ENCODE measurements around the gene STAC2.

The STAC2 gene

DNA sequence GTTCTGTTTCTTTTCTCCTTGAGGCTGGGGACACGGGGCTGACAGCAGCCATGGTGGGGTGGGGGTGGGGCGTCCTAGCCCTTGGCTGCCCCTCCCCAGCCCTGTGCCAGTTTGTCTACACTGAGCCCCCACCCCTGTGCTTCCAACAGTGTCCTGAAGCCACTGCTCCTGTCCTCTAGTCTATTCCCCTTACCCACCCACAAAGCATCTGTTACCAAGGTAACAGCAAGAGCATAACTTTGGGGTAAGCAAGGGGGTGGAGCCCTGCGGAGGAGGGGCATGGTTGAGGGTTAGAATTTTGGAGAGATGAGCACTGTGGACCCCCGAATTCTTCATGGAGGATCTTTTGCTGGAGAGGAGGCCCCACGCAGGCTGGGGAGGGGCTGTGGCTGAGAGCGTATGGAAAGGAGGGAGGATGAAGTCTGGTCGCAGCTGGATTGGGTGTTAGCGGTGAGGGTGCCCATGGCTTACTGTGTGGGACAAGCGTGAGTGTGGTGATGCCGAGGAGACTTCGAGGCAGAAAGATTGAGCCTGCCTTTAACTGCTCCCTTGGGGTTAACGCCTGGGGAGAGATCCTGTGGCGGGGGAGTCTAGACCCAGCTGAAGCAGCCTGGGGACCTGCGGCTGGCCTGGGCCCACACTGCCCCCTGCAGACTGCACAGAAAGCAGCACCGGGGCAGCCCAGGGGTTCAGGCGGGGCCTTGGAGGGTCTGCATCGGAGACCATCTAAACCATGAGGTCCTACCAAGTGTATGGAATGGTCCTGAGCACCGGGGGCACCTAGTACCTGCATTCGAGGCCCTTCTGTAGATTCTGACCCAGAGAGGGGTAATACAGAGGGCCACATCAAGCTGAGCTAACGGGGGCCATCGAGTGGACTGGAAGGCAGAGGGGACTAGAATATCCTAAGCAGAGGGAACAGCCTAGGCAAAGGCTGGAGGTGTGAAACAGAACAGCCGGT is 6.1 kb upstream of the STAC2 start:
- DNase-seq = peak in 3 of 5 donors; percentile 45 to 47 (median 46)

DNA sequence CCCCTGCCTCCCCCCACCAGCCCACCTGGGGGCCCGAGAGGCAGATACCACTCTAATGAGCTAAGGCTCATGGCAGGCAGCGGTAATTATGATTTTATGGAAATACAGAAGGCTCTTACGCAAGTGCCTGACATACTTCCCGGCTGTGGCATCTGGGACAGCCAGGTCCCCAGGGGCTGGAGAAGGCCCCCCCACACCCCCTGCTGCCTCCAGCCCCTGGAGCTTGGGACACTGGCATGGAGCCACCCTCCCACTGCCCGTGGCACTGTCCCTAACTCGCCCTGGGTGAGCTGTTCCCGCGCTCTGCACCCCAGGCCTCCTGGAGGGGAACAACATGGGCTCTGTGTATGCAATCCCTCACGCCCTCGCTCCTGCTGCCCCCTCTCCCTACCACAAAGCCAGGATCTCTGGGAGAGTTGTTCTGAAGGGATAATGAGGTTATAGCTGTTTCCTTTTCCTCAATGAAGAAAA is 5.4 kb upstream of the STAC2 start:
- DNase-seq = no peak

DNA sequence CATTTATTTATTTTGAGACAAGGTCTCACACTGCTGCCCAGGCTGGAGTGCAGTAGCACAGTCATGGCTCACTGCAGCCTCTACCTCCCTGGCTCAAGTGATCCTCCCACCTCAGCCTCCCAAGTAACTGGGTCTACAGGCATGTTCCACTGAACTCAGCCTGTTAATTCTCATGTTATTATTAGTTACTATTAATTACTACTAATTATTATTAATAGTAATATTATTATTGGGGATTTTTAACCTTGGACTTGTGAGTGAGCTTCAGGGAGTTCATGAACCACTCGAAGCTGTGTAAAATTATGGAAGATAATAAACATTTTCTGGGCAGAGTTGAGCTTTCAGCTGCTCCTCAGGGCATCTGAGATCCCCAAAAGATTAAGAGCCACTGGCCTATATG is 4.6 kb upstream of the STAC2 start:
- no peak for DNase-seq

DNA sequence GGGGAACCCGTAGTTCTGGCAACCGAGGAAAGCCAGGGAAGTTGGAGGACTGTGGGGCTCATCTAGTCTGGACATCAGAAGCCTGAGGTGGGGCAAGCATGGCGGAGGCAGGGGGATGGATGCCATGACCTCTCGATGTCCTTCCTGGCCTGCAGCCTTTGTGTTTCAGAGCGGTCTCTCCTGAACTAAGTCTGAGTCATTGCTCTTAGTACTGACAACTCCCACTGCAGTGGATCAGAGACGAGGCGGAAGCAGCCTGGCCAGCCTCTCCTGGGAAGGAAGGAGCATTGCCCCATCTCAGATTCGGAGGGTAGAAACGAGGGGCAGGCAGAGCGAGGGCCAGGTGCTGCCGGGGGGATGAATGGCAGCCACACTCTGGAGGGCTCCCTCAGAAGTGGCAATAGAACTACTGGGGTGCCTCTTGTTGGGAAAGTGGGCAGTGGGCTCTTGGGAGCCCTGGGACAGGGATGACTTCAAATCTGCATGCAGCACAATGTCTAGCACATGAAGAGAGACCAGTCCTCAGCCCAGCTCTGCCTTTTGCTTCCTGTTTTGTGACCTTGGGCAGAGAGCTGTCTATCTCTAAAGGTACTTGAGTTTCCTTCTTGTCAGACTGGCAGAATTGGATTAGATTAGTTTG is 3.6 kb upstream of the STAC2 start:
- no peak for DNase-seq

DNA sequence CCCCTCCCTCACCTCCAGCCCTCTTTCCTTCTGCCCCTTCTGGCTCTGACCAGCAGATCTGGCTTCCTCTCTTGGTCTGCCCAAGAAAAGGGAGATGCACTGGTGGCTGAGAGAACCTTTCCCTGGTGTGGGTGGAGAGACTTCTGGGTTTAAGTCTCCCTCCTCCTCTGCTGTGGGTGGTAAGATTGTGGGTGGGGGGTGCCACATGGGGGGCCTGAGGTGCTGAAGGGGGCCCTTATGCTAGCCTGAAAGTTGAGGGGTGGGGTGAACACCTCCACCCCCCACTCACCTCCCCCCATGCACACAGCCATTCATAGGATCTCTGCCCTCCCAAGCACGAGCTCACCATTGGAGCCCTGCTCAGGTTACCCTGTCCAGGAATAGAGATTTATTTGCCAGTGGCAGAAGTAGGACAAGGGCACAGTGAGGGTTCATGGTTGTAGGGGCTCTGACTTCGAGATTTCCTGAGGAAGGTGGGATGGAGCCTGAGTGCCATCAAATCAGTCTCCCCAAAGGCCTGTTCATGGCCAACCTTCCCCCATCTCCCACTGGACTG is 1.7 kb upstream of the STAC2 start:
- no peak for DNase-seq

DNA sequence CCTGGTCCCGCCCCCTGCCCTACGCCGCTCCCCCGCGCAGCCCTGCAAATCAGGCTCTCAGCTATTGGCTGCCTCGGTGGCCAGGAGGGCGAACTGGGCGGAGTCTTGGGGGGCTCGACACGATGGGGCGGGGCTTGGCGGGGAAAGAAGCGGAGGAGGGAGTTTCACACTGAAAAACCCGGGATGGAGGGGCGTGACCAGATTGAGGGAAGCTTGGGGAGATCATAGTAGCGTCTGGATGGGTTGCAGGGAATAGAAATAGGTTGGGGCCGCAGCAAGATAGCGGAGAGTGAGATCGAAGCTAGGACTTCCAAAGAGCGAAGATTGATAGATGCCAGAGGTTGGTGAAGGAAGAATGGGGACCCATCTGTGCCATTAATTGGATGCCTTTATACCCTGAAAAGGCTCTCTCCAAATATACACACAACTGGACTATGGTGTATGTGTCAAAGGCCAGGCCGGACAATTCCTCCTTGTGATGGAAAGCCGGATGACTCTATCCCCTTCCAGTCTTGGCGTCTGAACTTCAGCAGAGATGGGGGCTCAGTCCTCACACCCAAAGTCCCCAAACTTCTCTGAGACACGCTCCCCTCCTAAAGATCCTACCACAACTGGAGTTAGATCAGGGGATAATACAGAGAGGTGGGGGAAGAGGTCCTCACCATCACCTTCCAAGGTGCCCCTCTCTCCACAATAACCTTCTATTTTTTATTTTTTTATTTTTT is 376 bp upstream of the STAC2 start:
- no peak for DNase-seq

DNA sequence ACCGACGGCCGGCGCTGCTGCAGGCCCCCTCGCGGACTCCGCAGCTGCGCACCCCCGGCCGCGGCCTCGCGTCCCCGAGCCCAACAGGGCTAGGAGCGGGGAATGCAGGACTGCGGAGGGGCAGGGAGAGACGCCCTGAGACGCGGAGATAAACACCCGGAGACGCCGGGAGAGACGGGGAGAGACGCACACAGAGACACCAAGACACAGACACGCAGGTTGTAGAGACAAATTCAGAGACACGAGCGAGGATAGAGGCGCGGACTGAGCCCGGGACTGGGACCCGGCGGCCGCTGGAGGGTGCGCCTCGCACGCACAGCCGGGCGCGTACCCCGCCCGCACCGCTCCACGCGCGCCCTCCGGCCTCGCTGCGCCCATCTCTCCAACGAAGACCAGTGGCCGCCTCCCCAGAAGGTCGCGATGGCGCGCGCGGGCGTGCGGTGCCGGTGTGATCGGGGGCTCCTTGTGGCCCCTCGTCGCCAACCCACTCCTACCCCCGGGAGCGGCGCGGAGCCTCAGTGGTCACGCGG is 902 bp downstream of the STAC2 start:
- no peak for DNase-seq

DNA sequence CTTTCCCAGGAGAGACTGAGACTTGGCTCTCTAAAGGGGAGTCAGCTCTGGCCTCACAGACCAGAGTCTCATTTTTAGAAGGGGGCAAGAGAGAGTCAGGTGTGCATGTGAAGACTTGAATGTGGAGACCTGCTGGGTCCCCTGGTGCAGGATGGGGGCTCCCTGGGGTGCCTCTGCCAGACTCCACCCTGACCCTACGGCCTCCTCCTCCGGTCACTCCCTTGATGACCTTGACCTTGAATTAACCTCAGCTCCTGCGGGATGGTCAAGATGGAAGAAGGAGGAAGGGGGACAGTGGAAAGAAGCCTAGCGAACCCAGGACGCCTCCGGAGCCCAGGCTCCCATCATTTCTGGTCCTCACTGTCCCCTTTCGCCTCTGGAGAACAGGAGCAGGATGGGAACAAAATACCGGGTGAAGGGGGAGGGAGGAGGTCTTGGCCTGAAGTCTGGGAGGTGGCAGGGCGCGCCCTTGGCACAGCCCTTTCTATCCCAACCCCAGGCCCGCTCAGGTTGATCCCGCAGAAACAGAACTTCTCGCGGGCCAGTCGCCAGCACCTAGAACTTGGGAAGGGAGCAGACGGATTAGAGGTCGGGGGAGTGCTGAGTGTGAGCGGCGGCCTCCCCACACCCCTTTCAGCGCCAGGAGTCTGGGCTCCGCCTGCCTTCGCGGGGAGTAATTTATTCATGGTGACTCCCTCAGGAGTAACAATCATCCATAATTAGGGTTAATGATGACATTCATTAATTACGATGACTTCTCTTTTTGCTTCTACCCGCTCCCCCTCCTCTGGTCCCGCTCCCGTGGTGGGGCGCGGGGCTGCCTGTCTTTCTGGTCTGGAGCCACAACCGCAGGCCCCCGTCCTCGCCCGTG is 1.6 kb downstream of the STAC2 start:
- DNase-seq = no peak

DNA sequence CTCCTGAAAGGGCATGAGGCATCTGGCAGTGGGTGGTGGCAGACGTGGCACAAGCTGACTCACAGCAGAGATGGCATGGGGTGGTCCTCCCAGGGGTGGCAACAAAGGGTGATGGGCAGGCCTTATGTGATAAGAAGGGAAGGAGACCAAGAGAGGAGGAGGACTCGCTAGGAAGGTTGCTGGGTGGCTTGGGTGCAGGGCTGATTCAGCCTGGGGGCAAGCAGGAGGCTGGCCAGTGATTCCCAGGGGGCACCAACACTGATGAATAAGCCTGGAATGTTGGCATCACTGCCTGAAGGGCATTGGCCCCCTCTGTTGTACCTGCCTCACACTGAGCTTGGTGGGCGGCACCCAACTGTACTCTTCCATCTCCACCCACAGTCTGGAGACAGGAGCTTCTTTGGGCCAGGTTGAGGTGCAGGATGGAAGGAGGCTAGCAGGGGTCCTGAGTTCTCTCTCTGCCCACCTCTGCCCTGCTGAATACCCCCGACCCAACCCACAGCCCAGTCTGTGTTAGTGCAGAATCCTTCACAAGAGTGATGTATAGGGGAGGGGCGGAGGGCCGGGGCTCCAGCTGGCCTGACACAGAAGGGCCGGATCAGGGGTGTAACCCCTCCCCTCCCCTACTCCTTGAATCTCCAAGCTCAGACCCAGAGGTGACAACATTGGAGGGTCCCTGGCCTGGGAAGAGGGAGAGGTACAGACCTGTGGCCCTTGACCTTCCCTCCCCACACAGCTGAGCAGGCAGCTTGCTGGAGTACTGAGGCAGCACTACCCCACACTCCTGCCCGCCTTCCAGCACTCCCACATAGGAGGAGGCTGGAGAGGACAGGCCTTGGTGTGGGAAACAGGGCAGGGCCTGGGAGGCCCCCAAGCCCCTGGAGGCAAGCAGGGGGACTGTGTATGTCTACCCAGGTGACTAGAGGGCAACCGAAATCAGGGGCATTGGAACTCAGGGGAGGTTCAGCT is 2.6 kb downstream of the STAC2 start:
- DNase-seq = no peak

DNA sequence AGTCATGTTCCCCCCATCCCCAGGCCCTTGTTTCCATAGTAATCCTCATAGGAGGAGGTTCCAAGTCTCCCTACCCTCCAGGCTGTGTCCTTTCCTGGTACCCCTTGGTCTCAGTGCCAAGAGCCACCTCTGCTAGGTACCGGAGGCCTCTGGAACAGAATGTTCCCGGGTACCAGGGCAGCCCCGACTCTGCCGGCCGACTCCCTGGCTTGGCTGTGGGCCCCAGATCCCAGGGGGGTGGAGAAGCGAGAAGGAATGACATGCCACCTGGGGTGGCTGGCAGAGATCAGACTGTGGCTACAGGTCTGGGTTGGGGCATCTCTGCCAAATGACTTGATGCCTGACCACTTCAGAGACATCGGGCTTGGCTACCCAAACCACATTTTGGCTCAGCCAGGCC is 3.6 kb downstream of the STAC2 start:
- no peak for DNase-seq

DNA sequence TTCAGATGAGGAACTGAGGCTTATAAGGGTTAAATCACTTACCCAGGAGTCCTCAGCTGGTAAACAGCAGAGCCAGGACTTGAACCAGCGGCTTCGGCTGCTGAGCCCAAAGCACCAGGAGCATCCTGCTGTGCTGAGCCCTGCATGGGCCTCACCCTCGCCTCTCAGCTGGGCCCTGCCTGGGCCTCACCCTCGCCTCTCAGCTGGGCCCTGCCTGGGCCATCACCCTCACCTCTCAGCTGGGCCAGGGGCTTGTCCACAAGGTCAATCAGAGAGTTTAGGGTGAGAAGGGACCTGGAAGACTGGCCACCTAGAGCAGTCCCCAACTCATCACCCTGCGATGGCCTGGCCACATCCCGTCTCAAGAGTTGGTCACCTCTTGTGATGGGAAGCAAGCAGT is 4.2 kb downstream of the STAC2 start:
- DNase-seq = no peak

DNA sequence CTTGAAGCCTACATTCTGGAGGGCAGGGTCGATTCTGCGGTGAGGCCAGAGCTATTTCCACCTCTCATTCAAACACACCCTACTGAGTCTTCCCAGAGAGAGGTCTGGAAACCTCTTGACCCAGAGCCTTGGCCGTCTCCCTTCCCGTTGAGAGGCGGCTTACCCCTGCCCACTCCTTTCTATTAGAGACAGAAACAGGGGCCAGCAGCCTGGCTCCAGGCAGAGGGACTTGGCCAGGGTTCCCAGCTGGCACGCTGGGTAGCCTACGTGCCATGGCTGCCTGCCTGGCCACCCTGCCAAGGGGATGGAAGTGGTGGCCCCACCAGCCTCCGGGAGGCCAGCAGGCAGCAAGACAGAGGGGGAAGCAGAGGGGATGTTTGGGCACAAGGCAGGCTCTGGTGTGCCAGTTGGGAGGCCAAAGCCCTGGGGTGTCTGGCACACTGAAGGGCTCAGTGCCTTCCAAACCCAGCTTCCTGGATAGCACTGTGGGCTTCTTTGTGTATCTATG is 6.0 kb downstream of the STAC2 start:
- DNase-seq = no peak

DNA sequence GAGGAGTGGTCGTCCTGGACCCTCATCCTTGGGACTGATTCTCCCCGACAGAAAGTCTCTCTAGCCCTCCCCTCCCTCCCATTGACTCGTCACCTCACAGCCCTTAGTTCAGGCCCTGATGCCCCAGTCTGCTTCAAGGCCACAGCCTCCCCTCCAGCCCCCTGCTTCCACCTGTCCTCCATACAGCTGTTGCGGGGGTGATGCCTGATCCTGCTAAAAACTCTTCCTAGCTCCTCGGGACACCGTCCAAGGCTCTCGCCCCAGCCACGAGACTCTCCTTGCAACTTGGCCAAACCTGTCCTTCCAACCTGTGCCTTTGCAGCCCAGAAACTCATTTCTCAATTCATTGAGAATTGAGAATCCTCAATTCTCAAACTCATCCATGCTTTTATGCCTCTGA is 6.8 kb downstream of the STAC2 start:
- no peak for DNase-seq

DNA sequence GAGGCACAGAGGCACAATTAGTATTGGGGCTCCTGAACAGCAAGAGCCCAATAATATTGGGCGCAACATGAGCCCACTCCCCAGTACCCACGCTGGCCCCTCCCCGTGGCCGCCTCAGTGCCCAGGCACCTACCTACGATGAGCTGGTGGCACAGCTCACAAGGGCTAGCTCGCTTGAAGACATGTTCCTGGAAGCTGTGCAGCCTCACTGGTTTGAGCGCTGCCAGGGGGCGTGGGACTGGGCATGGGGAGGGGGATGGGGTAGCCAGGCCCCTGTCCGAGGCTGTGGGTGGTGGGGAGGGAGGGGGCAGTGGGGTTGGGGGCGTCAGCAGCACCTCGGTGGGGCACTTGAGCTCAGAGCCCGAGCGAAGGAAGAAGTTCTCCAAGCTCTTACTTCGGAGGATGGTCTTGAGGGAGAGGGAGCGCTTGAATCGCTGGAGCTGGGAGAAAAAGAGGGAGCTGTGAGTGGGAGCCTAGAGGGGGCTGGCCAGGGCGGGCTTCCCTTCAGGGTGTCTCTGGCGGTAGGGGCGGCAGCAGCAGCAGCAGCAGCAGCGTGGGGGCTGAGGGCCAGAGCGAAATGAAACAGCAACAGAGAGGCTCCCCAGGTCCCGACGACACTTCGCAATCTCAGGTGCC is 7.9 kb downstream of the STAC2 start:
- DNase-seq = no peak

DNA sequence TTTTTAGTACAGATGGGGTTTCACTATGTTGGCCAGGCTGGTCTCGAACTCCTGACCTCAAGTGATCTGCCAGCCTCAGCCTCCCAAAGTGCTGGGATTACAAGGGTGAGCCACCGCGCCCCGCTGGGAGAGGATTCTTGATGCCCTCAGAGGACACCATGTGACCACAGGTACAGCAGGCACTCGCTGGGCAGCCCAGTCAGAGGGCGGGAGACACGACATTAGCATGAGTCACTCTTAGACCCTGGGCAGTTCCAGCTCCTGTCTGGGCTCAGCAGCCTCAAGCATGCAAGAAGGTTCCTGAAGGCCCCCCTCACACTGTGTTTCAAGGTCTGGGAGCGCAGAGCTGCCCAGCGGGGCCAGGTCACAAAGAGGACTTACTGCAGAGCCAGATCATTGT is 11.9 kb downstream of the STAC2 start:
- no peak for DNase-seq

DNA sequence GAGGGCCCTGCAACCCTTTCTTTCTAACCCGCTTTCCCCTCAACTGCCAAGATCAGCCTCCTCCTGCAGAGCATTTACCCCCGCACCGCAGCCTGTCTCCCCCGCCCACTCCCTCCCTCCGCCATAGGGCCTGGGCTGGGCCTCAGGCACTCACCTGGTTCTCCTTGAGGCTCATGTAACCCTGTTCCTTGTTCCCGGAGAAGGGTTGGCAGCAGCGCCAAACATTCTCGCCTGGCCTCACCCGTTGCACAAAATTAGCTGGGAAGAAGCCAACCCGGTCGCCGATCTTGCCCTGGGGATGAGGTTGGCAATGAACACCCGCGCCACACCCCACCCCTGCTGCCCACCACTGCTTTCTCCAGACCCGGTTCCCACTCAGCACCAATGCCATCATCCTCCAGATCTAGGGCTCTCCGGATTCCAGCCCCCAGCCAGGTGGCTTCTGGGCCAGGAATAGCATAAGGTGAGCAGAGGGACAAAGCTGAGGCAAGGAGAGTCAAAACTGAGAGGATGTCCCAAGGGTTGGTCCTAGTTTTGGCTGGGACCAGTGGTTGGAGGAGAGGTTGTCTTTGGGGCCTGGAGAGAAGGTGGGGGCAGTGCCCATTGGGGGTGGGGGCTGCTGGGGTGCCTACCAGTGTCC is 12.8 kb downstream of the STAC2 start:
- DNase-seq = no peak

DNA sequence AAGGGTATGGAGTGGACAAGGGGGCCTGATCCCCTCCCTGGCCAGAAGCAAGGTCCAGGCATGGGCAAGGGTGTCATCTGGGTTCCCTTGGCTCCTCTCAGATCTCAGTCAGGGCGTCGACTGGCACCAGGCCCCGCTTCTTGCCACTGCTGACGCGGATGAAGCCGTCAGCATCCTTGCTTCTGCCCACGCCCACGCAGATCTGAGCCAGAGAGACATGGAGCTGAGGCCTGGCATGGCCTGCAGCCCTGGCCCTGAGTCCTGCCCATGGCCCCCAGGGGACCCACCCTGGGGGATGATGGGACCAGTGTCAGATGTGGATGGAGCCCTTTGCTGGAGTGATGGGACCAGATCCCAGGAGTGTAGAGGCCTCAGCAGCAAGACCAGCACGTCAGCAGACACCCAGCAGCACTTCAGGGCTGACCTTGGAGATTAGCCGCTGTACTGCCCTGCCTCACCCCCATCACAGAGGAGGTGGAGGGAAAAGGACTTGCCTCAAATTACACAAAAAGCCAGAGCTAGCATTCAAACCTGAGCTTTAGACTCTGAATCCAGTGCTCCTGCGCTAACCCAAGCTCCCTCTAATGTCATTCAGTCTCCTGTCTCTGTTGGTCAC is 13.4 kb downstream of the STAC2 start:
- no peak for DNase-seq

DNA sequence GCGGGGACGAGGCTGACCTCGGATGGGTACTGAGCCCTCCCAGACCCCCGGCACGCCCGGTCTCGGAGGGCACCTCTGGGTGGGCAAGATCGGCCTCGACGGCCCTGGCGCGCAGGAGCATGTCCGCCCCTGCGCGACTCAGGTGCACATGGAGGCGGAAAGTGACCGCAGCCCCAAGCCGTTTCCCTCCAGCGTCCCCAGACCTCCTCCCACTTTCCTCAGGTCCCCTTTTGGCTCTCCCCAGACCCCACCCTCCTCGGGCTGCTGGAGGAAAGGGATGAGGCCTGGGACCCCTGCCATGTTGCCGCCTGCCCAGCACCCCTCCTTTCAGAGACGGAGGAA is 15.7 kb downstream of the STAC2 start:
- no peak for DNase-seq

Measured in T-helper 1 cell (primary cell).